Astrocyte (in vitro differentiated cells and primary cell): ENCODE results near the gene CFL1.

ENCODE experiments used
- EZH2 ChIP-seq: IDR thresholded peaks from 2 replicates; pipeline ENCODE4 v1.6.1; 2012; ENCODE audit warnings: mild to moderate bottlenecking, low read length, inconsistent platforms; ENCODE audit not compliant: insufficient read depth
- TF ChIP-seq, protein P1 (sequence below): IDR thresholded peaks from 2 replicates; pipeline ENCODE4 v1.5.1; 2011; ENCODE audit warnings: low read depth, mild to moderate bottlenecking, inconsistent platforms, low read length, moderate library complexity; ENCODE audit not compliant: insufficient read depth

DNA sequence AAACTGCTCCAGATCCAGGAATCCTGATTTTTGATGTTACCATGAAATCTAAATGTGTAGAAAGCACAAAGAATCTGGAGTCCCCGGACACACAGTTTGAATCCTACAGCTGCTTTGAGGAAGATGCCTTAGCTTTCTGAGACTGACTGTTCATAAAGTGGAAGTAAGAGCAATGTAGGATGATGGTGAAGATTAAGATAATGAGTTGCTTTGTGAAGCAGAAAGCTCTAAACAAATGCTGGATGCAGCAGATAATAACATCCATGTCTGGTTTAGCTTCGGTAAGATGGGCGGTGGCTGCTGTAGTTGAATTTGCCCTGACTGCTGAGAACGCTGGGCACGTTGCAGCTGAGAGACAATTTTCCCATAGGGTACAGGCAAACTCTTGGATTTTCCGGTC lies 51.0 kb downstream of the CFL1 start:
- TF ChIP-seq, protein P1, sequence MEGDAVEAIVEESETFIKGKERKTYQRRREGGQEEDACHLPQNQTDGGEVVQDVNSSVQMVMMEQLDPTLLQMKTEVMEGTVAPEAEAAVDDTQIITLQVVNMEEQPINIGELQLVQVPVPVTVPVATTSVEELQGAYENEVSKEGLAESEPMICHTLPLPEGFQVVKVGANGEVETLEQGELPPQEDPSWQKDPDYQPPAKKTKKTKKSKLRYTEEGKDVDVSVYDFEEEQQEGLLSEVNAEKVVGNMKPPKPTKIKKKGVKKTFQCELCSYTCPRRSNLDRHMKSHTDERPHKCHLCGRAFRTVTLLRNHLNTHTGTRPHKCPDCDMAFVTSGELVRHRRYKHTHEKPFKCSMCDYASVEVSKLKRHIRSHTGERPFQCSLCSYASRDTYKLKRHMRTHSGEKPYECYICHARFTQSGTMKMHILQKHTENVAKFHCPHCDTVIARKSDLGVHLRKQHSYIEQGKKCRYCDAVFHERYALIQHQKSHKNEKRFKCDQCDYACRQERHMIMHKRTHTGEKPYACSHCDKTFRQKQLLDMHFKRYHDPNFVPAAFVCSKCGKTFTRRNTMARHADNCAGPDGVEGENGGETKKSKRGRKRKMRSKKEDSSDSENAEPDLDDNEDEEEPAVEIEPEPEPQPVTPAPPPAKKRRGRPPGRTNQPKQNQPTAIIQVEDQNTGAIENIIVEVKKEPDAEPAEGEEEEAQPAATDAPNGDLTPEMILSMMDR: no peak
- TF ChIP-seq EZH2: no peak
